Measurements from ENCODE around the gene STX8.
A peak's percentile ranks its signal among the peaks of the same experiment; 100 is the strongest.
"Not testable (repeated sequence)": the region's sequence is repeated elsewhere in the genome, so short reads cannot be mapped to it uniquely, and the experiment has no call there.

Gene STX8

DNA sequence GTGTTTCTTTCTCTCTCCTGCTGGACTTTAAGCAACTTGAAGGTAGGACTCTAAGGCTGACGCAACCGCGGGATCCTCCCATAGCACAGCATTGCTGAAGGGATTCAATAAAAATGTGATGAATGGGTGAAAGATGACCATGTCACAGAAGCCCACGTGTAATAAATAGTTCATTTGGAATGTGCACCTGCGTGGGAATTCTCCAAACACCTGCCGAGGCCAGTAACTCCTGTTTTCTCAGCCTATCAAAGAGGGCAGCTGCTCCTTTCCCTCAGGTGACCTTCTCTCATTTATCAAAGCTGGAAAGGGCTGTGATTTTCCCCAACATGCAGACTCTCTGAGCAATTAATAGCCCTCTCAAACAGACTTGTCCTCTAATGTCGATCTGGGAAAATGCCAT, 235.7 kb downstream of the STX8 start:
- DNase-seq (ENCODE audit: low spot score): no peak

GRCh38 chr17:9339482-9339881, 236.1 kb downstream of the STX8 start:
- not testable (repeated sequence) for DNase-seq (ENCODE audit: low spot score)

DNA sequence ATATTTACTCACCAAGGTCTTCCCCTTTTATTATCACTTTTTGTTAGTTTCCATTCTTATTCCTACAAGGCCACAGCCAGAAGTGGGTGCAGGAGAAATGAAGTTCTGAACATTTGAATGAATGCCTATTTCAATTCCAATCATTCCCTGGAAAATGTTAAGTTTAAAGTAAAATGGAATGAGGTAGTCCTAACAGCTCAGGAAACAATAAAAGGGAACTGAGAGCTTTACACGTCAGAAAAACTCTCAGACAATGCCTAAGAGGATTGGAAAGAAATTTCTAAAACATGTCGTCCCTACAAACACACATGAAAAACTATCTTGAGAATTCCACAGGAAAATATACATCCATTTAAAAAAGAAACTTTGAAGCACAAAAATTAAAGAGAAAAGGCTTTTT, 238.8 kb downstream of the STX8 start:
- DNase-seq (ENCODE audit: low spot score): no peak

DNA sequence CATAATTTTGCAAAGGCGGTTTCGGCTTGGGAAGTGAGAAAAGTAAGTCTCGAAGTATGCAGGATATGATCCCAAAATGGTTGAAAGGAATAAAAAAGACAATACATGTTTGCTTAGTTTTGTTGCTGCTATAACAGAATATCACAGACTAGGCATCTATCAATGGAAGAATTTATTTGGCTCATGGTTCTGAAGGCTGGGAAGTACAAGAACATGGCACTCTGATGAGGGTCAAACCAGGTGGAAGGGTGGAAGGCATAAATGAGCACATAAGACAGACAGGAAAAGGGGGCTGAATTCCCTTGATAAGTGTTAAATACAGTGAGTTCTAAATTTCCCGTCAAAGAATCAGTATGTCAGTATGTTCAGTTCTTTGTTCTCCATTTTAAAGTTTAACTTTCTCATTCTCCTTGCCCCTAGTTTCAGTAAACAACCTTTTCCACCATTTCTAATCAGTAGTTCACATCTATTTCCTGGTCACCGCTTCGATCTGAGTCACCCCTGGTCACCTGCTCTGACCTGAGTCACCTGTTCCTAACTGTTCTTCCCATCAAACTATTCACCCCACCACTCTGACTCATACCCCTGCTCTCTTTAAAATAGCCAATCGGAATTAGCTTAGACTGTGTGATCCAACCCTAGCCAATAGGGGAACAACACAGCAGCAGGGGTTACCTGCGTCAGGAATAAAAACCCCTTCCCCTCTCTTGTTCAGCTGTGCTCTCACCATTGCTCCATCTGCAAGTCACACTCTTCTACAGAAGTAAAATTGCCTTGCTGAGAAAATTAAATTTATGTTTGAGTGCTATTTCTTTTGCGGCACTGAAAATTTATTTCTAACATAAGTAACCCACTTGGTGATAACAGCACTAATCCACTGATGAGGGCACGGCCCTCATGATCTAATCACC, 240.8 kb downstream of the STX8 start:
- DNase-seq (ENCODE audit: low spot score): no peak

DNA sequence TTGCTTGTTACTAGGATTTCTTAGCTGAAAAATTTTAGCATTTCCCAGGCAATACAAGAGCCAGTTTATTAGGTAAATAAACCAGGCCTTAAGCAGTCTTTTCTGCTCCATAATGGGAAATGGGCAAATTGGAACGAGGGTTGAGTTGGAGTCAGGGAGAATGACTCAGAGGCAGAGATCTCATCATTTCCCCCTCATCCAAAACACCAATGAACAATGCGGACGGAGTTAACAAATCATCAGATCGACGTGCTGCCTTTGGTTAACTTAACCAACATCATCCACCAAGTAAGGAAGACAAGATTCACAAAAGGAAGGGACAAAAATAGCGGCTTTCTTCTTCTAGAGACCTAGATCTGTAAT, 243.5 kb downstream of the STX8 start:
- no peak for DNase-seq (ENCODE audit: low spot score)

GRCh38 chr17:9331279-9332131, 244.1 kb downstream of the STX8 start:
- DNase-seq (ENCODE audit: low spot score): peak; percentile 51

DNA sequence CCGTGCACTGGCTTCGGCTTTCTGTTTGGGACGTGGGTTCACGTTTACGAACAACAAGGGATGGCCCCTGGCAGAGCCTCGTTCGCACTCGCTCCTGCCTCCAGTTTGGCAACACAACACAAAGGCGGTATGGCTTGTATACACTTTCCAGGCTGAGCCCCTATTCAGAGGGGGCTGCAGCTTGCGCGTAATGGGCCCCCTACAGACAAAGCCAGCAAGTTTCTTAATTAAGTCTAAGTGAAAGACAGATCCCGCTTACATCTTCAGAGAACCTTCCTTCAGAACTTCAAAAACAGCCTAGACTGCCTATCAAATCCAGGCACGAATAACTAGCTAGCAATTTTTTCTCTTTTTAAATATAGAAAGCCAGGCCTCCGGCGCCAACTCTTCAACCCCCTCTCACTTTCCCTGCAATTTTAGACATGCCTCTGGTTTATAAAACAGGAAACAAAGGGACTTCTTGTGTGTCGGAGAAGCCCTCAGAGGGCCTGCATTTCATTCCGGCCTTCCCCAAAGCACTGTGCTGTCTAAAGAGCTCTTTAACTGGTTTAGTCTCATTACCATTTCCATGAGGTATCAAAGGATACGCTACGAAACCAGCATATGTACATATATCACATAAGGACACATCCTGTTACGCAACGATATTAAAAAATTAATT, 244.9 kb downstream of the STX8 start:
- peak; percentile 38 for DNase-seq (ENCODE audit: low spot score)

DNA sequence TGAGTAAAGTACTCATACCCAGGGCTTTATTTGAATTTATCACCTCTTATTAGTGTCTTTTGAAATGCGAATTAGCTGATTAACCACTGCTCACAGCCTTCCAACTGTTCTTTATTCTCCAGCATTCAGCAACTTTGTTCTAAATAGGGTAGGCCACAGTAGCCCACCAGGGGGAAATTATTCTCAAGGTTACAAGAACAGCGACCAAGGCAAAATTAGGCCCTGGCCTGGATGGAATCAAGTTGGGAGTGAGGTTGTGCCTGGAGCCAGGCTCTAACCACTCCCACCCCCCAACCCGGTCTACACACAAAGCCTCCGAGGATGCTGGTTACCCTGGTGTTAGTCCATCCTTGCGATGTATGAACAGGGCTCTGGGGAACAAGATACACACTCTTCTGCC, 245.5 kb downstream of the STX8 start:
- DNase-seq (ENCODE audit: low spot score): no peak

DNA sequence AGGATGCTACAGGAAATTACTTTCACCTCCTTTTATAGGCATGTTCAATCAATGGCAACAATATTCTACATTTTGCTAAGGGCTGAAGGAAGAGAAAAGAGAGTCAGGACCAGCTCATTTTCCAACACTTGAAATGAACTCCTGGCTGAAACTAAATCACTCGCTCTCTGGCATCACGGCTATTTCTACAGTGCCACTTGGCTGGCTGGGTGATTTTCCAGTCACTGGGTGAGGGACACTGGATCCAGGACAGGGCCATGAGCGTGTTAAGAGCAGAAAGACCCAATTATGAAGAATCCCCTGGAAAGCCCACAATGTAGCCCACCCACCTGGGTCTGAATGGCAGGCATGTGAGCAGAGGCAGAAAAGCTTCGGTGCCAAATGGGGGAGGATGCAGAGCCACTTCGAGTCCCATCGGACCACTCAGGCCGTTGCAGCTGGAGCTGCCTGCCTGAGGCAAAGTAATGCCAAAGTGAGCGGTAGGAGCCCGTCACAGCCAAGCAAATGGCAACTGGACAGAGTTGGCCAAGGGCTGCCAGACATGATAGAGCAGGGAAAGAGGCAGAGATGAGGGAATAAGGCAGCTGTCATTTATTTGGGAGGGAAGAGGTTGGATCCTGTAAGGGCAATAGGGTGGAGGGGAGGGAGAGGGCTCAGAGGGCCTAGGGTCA, 246.2 kb downstream of the STX8 start:
- DNase-seq (ENCODE audit: low spot score): peak; percentile 25

DNA sequence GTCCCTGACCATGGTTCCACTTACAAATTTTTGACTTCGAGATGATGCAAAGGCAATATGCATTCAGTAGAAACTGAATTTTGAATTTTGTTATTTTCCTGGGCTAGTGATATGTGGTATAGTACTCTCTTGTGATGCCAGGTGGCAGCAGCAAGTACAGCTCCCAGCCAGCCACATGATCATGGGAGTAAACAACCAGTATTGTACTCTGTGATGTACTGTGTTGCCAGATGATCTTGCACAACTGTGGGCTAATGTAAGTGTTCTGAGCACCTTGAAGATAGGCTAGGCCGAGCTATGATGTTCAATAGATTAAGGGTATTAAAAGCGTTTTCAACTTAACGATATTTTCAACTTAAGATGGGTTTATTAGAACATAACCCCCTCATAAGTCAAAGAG, 250.8 kb downstream of the STX8 start:
- DNase-seq (ENCODE audit: low spot score): peak; percentile 44

GRCh38 chr17:9322326-9322725, 253.3 kb downstream of the STX8 start:
- DNase-seq (ENCODE audit: low spot score): no peak

DNA sequence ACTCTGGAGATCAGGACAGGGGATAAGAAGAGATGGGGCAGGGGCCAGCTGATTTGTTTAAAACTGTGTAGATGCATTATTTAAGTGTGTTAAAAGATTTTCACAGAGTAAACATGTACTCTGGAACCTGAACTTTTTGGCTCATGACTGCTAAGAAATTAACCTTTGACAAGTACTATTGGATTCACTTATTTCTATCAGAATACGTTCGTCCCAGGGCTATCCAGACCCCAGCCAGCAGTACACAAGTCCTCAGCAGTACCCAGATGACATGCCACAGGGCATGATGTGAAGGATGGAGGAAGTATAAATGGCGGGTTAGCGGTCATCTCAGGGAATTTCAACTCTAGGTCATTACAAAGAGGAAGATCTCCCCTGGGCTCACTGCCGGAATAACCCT, 253.7 kb downstream of the STX8 start:
- no peak for DNase-seq (ENCODE audit: low spot score)

GRCh38 chr17:9315360-9315759, 260.3 kb downstream of the STX8 start:
- no peak for DNase-seq (ENCODE audit: low spot score)

DNA sequence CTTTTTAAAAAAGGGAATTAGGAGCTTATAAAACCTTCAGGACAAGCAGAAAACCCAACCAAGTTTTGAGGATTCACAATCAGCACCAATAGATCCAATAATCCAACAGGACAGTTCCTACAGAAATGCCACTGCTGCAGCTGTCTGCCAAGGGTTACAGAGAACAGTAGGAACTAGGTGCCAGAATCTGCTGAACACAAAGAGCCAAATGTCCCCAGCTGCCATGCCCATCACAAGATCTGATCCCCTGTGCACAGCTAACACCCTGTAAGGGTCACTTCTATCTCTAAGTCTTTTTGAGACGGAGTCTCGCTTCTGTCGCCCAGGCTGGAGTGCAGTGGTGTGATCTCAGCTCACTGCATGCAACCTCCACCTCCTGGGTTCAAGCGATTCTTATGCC, 262.3 kb downstream of the STX8 start:
- peak; percentile 66 for DNase-seq (ENCODE audit: low spot score)

DNA sequence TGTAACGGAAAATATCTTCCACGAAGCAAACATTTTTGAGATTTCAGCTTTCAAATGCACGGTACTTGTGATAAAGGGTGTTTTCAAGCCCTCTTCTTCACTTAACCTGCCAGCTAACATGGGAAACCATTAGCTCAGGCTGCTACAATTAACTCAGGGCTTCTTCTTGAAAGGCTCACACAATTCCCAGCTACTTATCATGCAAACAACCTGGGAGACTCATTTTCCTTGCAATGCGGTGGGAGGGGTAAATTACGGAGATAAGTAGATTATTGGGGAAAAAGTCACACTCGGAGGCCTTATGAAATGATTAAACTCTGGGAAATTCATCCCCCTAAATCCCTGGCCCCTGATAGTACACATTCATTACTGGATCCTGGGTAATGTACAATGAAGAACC, 266.4 kb downstream of the STX8 start:
- DNase-seq (ENCODE audit: low spot score): no peak

DNA sequence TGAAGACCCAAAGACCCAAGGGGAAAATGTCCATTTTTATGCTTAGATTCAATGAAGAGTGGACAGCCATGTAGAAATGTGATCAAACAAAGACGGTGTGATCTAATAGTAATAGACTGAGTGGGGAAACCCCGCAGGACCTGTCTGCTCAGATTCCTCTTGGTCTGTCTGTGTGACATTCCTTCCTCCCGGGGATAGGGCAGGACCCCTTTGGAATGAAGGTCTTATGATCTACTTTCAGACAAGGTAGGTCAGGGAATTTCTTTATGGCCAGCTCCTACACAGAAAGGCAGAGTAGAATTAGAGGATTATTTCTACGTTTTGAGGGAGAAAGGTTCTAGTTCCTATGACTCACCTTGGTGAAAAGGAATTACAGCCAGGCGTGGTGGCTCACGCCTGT, 267.6 kb downstream of the STX8 start:
- DNase-seq (ENCODE audit: low spot score): no peak

DNA sequence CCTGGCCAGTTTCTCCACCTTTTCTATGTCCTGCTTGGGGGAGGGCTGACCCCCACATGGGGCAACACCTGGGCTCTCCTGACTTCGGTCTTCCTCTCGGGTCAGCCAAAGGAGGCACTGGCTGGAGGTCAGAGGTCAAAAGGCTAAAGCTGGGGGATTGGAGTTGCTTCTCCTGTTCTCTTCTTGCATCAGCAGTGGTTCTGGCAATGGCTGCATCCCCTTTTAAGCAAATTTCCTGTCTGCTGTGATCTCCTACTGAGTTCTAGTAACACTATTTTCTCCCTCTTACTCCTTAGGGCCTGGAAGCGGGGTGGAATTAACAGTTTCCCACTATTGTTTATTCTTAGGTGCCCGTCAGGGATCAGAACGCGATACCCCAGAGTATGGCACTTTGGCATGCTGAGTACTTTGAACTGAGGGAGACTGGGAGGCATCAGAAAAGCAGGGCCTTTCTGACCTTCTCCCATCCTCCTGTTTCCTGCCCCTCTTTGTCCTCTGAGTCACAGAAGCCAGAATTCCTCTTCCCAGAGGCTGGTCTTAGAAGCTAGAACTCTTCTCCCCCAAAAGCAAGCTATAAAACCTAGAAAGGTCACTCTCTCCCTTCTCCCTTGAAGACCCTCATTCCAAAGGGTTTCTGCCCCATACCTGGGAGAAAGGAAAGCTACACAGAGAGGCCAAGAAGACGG, 268.2 kb downstream of the STX8 start:
- no peak for DNase-seq (ENCODE audit: low spot score)

GRCh38 chr17:9306086-9306485, 269.5 kb downstream of the STX8 start:
- DNase-seq (ENCODE audit: low spot score): no peak

GRCh38 chr17:9299695-9300094, 275.9 kb downstream of the STX8 start:
- no peak for DNase-seq (ENCODE audit: low spot score)

DNA sequence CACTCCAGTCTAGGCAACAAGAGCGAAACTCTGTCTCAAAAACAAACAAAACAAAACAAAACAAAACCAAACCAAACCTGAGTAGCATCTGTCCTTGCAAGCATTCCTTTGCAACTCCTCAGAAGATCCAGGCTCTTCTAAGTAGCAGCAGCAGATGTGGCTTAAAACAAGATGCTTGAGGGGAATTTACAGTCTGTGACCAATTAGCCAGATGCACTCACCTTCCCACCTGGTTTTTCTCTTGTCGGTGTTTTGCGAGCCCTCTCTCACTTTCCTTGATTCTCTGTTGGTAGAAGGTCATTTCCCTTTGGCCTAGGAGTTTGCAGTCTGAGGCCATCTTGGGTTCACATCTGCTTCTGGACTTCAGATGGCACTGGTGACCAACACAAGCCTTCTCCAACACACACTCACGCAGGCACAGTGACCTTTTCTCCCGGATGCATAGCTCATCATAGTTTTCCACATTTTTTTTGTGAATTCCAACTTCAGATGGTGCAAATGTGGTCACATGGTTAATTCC, 276.8 kb downstream of the STX8 start:
- DNase-seq (ENCODE audit: low spot score): no peak

DNA sequence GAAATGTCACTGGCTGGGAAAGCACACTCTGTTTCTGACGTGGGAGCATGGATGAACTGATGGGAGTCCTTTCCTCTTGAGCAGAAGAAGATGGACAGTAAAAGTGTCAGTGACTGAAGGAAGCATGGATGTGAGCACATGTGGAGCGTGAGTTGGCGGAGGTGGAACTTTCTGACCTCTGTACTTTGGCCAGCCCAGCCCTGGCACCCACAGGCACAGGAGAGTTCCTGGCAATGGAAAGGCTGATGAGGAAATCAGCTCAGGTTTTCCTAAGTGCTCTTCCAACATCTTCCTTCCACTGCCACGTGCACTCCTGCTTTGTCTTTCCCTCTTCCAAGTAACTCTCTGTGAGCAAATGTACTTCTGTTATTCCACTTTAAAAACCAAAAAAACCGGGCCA, 277.5 kb downstream of the STX8 start:
- DNase-seq (ENCODE audit: low spot score): no peak

All from globus pallidus (tissue), 1 donor.